ENCODE results near the gene ZNF609. TPM values are rescaled to one million over a fixed set of nuclear protein-coding genes. Genes with fewer than 3 reads are reported as not detected.

ZNF609 gene
- total RNA-seq, 1 donor from 2014 or later = 16.0 TPM

DNA sequence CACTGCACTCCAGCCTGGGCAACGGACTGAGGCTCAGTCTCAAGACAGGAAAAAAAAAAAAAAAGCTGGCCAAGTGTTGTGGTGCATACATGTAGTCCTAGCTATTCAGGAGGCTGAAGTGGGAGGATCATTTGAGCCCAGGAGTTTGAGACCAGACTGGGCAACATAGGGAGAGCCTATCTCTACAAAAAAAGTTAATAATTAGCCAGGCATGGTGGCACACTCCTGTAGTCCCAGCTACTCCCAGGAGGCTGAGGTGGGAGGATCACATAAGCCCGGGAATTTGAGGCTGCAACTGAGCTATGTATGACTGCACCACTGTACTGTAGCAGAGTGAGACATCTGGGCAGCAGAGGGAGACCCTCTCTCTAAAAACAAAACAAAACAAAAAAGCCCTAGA is 256.1 kb downstream of the ZNF609 start:
- DNase-seq (ENCODE audit: low spot score in 2 of 2) = no peak
- Histone ChIP-seq H3K27ac (no peak overlapping the region), H3K9me3 (no peaks in the 10 kb centered on the region), H3K4me3 (no peak overlapping the region), H3K4me1 (peaks cover 4 to 6% of the 10 kb centered on the region in 2 donors), H3K27me3 (no peaks in the 10 kb centered on the region), H3K36me3 (no peaks in the 10 kb centered on the region)
- TF ChIP-seq, protein P1, sequence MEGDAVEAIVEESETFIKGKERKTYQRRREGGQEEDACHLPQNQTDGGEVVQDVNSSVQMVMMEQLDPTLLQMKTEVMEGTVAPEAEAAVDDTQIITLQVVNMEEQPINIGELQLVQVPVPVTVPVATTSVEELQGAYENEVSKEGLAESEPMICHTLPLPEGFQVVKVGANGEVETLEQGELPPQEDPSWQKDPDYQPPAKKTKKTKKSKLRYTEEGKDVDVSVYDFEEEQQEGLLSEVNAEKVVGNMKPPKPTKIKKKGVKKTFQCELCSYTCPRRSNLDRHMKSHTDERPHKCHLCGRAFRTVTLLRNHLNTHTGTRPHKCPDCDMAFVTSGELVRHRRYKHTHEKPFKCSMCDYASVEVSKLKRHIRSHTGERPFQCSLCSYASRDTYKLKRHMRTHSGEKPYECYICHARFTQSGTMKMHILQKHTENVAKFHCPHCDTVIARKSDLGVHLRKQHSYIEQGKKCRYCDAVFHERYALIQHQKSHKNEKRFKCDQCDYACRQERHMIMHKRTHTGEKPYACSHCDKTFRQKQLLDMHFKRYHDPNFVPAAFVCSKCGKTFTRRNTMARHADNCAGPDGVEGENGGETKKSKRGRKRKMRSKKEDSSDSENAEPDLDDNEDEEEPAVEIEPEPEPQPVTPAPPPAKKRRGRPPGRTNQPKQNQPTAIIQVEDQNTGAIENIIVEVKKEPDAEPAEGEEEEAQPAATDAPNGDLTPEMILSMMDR (IDR thresholded peaks at IDR 0.05) = no peak
- intact Hi-C loops (cut with DNase I) = no loop called here

DNA sequence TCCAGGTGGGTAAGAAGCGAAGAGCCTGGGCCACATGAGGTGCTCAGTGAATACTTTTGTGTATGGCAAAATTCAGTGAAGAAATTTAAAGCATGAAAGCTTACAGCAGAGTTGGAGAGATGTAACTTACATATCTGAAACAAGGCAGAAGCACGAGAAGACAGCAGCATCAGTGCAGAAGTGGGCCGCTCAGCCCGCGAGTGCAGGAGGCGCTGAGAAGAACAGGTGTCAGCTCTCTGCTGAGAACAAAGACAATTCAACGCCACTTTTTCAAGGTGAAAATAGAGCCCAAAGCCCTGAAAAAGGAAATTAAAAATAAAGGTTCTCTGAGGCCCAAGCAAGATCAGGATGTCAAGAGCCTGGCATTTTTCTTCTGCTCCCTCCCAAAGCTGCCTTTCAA is 256.8 kb downstream of the ZNF609 start:
- H3K4me3 ChIP-seq = no peak overlapping the region
- no peaks in the 10 kb centered on the region for H3K9me3 ChIP-seq
- H3K4me1 ChIP-seq = peaks cover 4 to 6% of the 10 kb centered on the region in 2 donors
- H3K27me3 ChIP-seq = no peaks in the 10 kb centered on the region
- no peak for DNase-seq (ENCODE audit: low spot score in 2 of 2)
- no peak overlapping the region for H3K27ac ChIP-seq
- TF ChIP-seq, protein P1 (IDR thresholded peaks at IDR 0.05) = no peak
- H3K36me3 ChIP-seq = no peaks in the 10 kb centered on the region
- intact Hi-C loops (cut with DNase I) = no loop called here

- Histone ChIP-seq H3K27me3 (no peaks in the 10 kb centered on the region), H3K4me3 (peak overlapping the region in 1 of 2 donors; percentile 49), H3K4me1 (peaks cover 4 to 6% of the 10 kb centered on the region in 2 donors), H3K27ac (peak overlapping the region; percentile 60 to 77), H3K9me3 (no peaks in the 10 kb centered on the region), H3K36me3 (no peaks in the 10 kb centered on the region)
- intact Hi-C loops (cut with DNase I) = no loop called here
- TF ChIP-seq, protein P1 (IDR thresholded peaks at IDR 0.05) = no peak
- no peak for DNase-seq (ENCODE audit: low spot score in 2 of 2)
These were observed 257.5 kb downstream of the ZNF609 start for GRCh38 chr15:64717735-64718495.

GRCh38 chr15:64720188-64720587 is 259.8 kb downstream of the ZNF609 start:
- H3K4me3 ChIP-seq = no peak overlapping the region
- no peaks in the 10 kb centered on the region for H3K27me3 ChIP-seq
- no peak for DNase-seq (ENCODE audit: low spot score in 2 of 2)
- no peak overlapping the region for H3K27ac ChIP-seq
- intact Hi-C loops (cut with DNase I) = no loop called here
- no peaks in the 10 kb centered on the region for H3K9me3 ChIP-seq
- TF ChIP-seq, protein P1 (IDR thresholded peaks at IDR 0.05) = no peak
- no peaks in the 10 kb centered on the region for H3K36me3 ChIP-seq
- peaks cover 4 to 6% of the 10 kb centered on the region in 2 donors for H3K4me1 ChIP-seq

- no peak for DNase-seq (ENCODE audit: low spot score in 2 of 2)
- intact Hi-C loops (cut with DNase I) = loop anchor here (2.0 kb wide), 1 partner anchor 175 kb away; no protein-coding TSS in a partner anchor
- H3K36me3 ChIP-seq = no peaks in the 10 kb centered on the region
These were observed 269.8 kb downstream of the ZNF609 start for GRCh38 chr15:64730151-64730550.

More at GRCh38 chr15:64730151-64730550, 269.8 kb downstream of the ZNF609 start:
- Histone ChIP-seq H3K9me3 (no peaks in the 10 kb centered on the region), H3K4me3 (no peak overlapping the region), H3K27me3 (no peaks in the 10 kb centered on the region), H3K27ac (no peak overlapping the region), H3K4me1 (no peaks in the 10 kb centered on the region)
- TF ChIP-seq, protein P1 (IDR thresholded peaks at IDR 0.05) = no peak

All from ascending aorta (tissue), 2 donors.